ENCODE data around the gene CDC42. TPM values are rescaled to one million over a fixed set of nuclear protein-coding genes. Genes with fewer than 3 reads are reported as not detected.

Gene CDC42
- total RNA-seq, 2 experiments from 2014 or later: 254 to 340 TPM

- CTCF ChIA-PET: interaction anchor here (1.1 to 1.7 kb wide), 2 partner anchors 10 to 22 kb away, joined by 3 to 8 read pairs; no protein-coding TSS in a partner anchor
- H3K4me3 Mint-ChIP-seq: no peak overlapping the region
- no peak overlapping the region for H3K27ac Mint-ChIP-seq
- DNase-seq: no peak
- no peaks in the 10 kb centered on the region for H3K9me3 Mint-ChIP-seq (ENCODE audit: low read depth)
- ATAC-seq: no peak
- peaks cover 20% of the 10 kb centered on the region for H3K36me3 Mint-ChIP-seq
- H3K4me1 Mint-ChIP-seq: peaks cover 11% of the 10 kb centered on the region
- no peaks in the 10 kb centered on the region for H3K27me3 Mint-ChIP-seq
These were observed 57.5 kb downstream of the CDC42 start for GRCh38 chr1:22110016-22110415.

DNA sequence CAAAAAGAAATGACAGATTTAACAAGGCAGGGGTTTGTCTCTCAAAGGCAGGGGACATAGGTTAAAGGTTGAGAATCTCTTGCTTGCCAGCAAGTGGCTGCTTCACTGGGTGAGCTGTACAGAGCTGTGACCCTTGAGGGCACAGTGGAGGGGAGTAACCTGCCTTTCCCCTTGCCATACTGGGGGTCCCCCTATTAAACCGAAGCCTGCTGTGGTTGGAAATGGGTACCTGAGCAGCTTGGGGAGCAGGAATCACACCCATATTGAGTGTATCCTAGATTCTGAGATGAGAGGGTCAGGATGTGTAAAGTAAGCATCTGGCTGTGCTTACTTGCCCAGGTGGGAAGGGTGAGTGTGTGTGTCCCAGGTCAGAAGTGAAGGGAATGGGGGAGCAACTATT, 58.6 kb downstream of the CDC42 start:
- DNase-seq (no peak), ATAC-seq (no peak)
- Mint-ChIP-seq H3K27ac (no peak overlapping the region), H3K36me3 (peaks cover 12% of the 10 kb centered on the region), H3K27me3 (no peaks in the 10 kb centered on the region), H3K4me3 (no peak overlapping the region), H3K9me3 (ENCODE audit: low read depth) (no peaks in the 10 kb centered on the region), H3K4me1 (peaks cover 2% of the 10 kb centered on the region)
- CTCF ChIA-PET: interaction anchor here (1.7 kb wide), 1 partner anchor 21 kb away, joined by 8 read pairs; no protein-coding TSS in a partner anchor

DNA sequence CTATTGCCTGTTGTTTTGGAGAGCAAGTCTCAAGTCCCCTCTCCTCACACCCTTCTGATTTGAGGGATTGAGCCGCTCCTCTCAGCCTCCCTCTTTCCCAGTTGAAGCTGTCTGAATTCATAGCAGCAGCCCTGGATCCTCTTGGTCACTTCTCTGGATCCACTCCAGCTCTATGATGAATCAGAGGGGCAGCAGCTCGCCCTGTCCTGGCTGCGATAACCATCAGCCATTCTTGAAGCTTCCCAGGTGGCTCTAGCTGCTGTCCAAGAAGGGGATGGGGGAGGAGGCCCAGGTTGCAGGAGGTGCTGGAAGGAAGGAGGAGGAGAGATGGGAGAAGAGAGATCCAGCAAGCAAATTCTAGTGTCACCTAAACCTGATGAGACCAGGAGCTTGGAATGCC, 59.1 kb downstream of the CDC42 start:
- peaks cover 12% of the 10 kb centered on the region for H3K36me3 Mint-ChIP-seq
- no peaks in the 10 kb centered on the region for H3K9me3 Mint-ChIP-seq (ENCODE audit: low read depth)
- no peak for ATAC-seq
- peaks cover 2% of the 10 kb centered on the region for H3K4me1 Mint-ChIP-seq
- no peaks in the 10 kb centered on the region for H3K27me3 Mint-ChIP-seq
- CTCF ChIA-PET: no interaction called here
- no peak overlapping the region for H3K27ac Mint-ChIP-seq
- no peak for DNase-seq
- no peak overlapping the region for H3K4me3 Mint-ChIP-seq

DNA sequence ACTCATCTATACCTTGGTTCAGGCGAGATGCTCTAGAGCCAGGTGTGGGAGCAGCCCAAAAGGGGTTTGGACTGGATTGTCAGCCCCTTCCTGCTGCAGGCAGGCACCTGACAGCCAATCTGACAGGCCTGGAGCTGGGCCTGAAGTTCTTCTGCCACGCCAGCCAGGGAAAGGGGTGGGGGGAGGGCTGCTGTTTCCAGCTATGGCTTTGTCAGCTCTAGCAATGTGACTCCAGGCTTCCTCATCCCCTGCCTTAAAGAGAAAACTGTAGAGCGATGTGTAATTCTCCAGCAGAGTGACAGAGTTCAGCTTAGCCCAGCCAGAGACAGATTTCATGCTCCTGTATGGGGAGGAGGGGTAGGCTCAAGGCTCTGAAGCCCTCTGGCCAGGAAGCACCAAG, 60.0 kb downstream of the CDC42 start:
- no peaks in the 10 kb centered on the region for H3K9me3 Mint-ChIP-seq (ENCODE audit: low read depth)
- CTCF ChIA-PET: no interaction called here
- H3K4me1 Mint-ChIP-seq: peaks cover 3% of the 10 kb centered on the region

GRCh38 chr1:22114083-22115012, 61.8 kb downstream of the CDC42 start:
- Mint-ChIP-seq H3K4me1 (peaks cover 5% of the 10 kb centered on the region), H3K27ac (no peak overlapping the region), H3K36me3 (peaks cover 10% of the 10 kb centered on the region), H3K4me3 (no peak overlapping the region), H3K9me3 (ENCODE audit: low read depth) (no peaks in the 10 kb centered on the region), H3K27me3 (no peaks in the 10 kb centered on the region)
- CTCF ChIA-PET: no interaction called here
- ATAC-seq (no peak), DNase-seq (no peak)

More for the DNA sequence above, 60.0 kb downstream of the CDC42 start:
- peaks cover 10% of the 10 kb centered on the region for H3K36me3 Mint-ChIP-seq
- H3K4me3 Mint-ChIP-seq: no peak overlapping the region
- H3K27ac Mint-ChIP-seq: no peak overlapping the region
- ATAC-seq (no peak), DNase-seq (no peak)
- no peaks in the 10 kb centered on the region for H3K27me3 Mint-ChIP-seq

- no peak overlapping the region for H3K4me3 Mint-ChIP-seq
- peaks cover 11% of the 10 kb centered on the region for H3K36me3 Mint-ChIP-seq
- no peak for ATAC-seq
- peaks cover 5% of the 10 kb centered on the region for H3K4me1 Mint-ChIP-seq
- no peak overlapping the region for H3K27ac Mint-ChIP-seq
- H3K27me3 Mint-ChIP-seq: no peaks in the 10 kb centered on the region
- no peak for DNase-seq
- CTCF ChIA-PET: no interaction called here
- no peaks in the 10 kb centered on the region for H3K9me3 Mint-ChIP-seq (ENCODE audit: low read depth)
These were observed 62.8 kb downstream of the CDC42 start for GRCh38 chr1:22115286-22115685.

DNA sequence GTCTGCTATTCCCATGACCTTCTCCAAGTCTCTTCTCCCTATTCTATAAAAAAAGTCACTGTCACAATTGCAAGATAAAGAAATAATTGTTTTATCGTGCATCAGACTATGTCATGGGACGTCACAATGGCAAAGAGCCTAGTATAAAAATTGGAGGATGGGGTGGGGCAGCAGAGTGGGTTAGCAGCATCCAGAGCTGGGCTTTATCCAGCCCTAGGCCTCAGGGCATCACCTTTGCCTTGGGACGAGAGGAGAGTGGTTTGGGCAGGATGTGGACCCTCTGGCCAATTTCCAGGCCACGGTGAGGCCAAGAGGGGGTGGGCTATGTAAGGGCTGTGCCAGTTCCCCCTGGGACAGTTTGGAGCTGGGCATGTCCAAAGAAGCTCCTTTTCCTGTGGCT, 64.7 kb downstream of the CDC42 start:
- Mint-ChIP-seq H3K36me3 (peaks cover 10% of the 10 kb centered on the region), H3K4me1 (peaks cover 5% of the 10 kb centered on the region), H3K9me3 (ENCODE audit: low read depth) (no peaks in the 10 kb centered on the region), H3K27me3 (no peaks in the 10 kb centered on the region), H3K27ac (peak overlapping the region; percentile 3), H3K4me3 (no peak overlapping the region)
- ATAC-seq: no peak
- DNase-seq: no peak
- CTCF ChIA-PET: interaction anchor here (0.7 kb wide), 2 partner anchors 9 to 12 kb away, joined by 3 read pairs; no protein-coding TSS in a partner anchor

DNA sequence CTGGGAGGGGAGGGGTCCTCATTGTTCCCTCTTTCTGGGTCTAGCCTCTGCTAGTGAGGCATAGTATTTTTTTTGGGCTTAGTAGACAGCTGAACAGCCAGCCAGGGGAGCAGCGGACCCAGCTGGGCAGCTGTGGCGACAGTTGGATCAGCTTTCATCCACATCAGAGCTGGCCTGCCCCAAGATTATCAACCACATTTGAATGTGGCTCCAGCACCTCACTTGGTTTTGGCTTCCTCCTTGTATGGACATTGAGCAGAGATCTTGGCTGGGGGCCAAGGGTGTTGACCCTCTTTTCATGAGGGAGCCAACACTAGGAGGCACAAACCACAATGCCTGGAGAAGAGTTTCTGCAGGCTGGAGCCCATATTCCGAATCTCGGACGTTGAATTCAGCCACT, 65.3 kb downstream of the CDC42 start:
- no peak overlapping the region for H3K4me3 Mint-ChIP-seq
- DNase-seq (no peak), ATAC-seq (no peak)
- H3K27ac Mint-ChIP-seq: no peak overlapping the region
- H3K27me3 Mint-ChIP-seq: no peaks in the 10 kb centered on the region
- CTCF ChIA-PET: interaction anchor here (0.7 kb wide), 1 partner anchor 12 kb away, joined by 3 read pairs; no protein-coding TSS in a partner anchor
- H3K4me1 Mint-ChIP-seq: peaks cover 5% of the 10 kb centered on the region
- peaks cover 8% of the 10 kb centered on the region for H3K36me3 Mint-ChIP-seq
- no peaks in the 10 kb centered on the region for H3K9me3 Mint-ChIP-seq (ENCODE audit: low read depth)

GRCh38 chr1:22118291-22118992, 65.9 kb downstream of the CDC42 start:
- CTCF ChIA-PET: interaction anchor here (0.7 kb wide), 1 partner anchor 13 kb away, joined by 3 read pairs; no protein-coding TSS in a partner anchor
- no peak overlapping the region for H3K27ac Mint-ChIP-seq
- no peak overlapping the region for H3K4me3 Mint-ChIP-seq
- DNase-seq: no peak
- no peak for ATAC-seq
- no peaks in the 10 kb centered on the region for H3K9me3 Mint-ChIP-seq (ENCODE audit: low read depth)
- H3K27me3 Mint-ChIP-seq: no peaks in the 10 kb centered on the region
- peaks cover 5% of the 10 kb centered on the region for H3K4me1 Mint-ChIP-seq
- H3K36me3 Mint-ChIP-seq: peaks cover 5% of the 10 kb centered on the region

DNA sequence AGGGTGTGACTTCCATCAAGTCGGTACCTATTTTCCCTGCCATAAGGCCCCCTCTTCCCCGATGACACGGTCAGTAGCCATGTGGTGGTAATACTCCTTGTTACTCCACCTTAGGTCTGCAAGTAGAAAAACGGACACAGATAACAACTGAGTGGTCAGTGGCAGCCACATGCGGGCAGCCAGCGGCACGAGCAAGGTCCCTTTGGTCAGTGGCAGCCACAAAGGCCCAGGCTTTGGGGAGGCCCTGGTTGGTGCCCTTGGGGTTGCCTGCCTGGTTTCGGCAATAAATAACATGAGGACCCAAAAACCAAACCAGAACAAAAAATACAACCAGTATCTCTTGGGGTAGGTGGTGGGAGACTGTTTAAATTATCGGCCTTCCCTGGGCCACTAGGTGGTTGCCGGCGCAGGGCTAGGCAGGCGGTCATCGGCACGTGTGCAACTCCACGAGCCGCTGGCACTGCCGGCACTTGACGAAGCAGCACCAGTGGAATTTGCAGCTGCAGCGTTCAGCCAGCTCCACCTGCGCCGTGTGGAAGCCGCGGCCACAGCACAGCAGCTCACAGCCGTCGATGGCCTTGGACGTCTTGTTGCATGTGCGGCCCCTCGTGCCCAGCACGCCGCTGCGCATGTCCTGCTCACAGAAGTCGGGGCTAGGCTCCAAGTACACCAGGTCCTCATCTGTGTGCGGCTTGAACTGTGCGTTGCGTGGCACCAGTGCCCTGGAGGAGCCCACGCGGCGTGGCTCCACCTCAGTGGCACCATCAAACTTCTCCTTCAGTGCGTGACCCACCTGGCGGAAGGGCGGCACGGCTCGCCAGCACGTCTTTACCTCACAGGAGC, 67.3 kb downstream of the CDC42 start:
- CTCF ChIA-PET: no interaction called here
- no peak for DNase-seq
- H3K4me3 Mint-ChIP-seq: no peak overlapping the region
- H3K27me3 Mint-ChIP-seq: no peaks in the 10 kb centered on the region
- peaks cover 5% of the 10 kb centered on the region for H3K4me1 Mint-ChIP-seq
- H3K9me3 Mint-ChIP-seq (ENCODE audit: low read depth): no peaks in the 10 kb centered on the region
- ATAC-seq: no peak
- H3K36me3 Mint-ChIP-seq: peaks cover 5% of the 10 kb centered on the region
- no peak overlapping the region for H3K27ac Mint-ChIP-seq

- Mint-ChIP-seq H3K27ac (no peak overlapping the region), H3K36me3 (peaks cover 5% of the 10 kb centered on the region), H3K27me3 (no peaks in the 10 kb centered on the region), H3K4me3 (no peak overlapping the region), H3K9me3 (ENCODE audit: low read depth) (no peaks in the 10 kb centered on the region), H3K4me1 (peaks cover 5% of the 10 kb centered on the region)
- DNase-seq (no peak), ATAC-seq (no peak)
- CTCF ChIA-PET: no interaction called here
These were observed 67.9 kb downstream of the CDC42 start for GRCh38 chr1:22120469-22120790.

GRCh38 chr1:22121421-22121911, 69.0 kb downstream of the CDC42 start:
- Mint-ChIP-seq H3K27ac (no peak overlapping the region), H3K27me3 (no peaks in the 10 kb centered on the region), H3K4me3 (no peak overlapping the region), H3K4me1 (peaks cover 5% of the 10 kb centered on the region), H3K9me3 (ENCODE audit: low read depth) (no peaks in the 10 kb centered on the region), H3K36me3 (peaks cover 5% of the 10 kb centered on the region)
- ATAC-seq: no peak
- CTCF ChIA-PET: no interaction called here
- DNase-seq: no peak

All from activated CD8-positive, alpha-beta memory T cell treated with anti-CD3 and anti-CD28 coated beads, Interleukin-2, amount 10 ng/mL, durations not matched to agents 7 days and 5 days (primary cell).